GM12801 (cell line): ENCODE data around the gene SEZ6L2.

Experiments
- CTCF ChIP-seq: IDR thresholded peaks from one replicate; pipeline ENCODE4 v1.5.1; 2011; ENCODE audit warnings: control low read depth; ENCODE audit not compliant: insufficient read length; ENCODE audit errors: extremely low read depth

SEZ6L2 gene

GRCh38 chr16:29925781-29926710 is 26.7 kb upstream of the SEZ6L2 start, which contains the start of gene KCTD13:
Gene KCTD13, minus strand, starts transcription at chr16:29926226. Its CDS starts 193 bp downstream, at chr16:29926033.
- no peak for TF ChIP-seq CTCF

- no peak for TF ChIP-seq CTCF
These were observed 25.9 kb upstream of the SEZ6L2 start for GRCh38 chr16:29925105-29925756.

- TF ChIP-seq CTCF: no peak
These were observed 23.7 kb upstream of the SEZ6L2 start for GRCh38 chr16:29922986-29923501.

GRCh38 chr16:29922326-29922725 is 23.0 kb upstream of the SEZ6L2 start:
- no peak for TF ChIP-seq CTCF

- no peak for TF ChIP-seq CTCF
These were observed 21.7 kb upstream of the SEZ6L2 start for GRCh38 chr16:29921034-29921385.

- TF ChIP-seq CTCF: no peak
These were observed 21.1 kb upstream of the SEZ6L2 start for GRCh38 chr16:29920288-29921033.

GRCh38 chr16:29916979-29917378 is 17.6 kb upstream of the SEZ6L2 start:
- no peak for TF ChIP-seq CTCF
